Omental fat pad (tissue), 4 donors: ENCODE measurements around the gene APLNR. TPM values are rescaled to one million over a fixed set of nuclear protein-coding genes. Genes with fewer than 3 reads are reported as not detected.

ENCODE experiments used
- ATAC-seq: fragments of 150-250 bp; one replicate; pipeline ENCODE4 v1.9.1; 2016; ENCODE audit warnings: mild to moderate bottlenecking, moderate library complexity; ENCODE audit not compliant: low FRiP score
- DNase-seq: peaks from one replicate; pipeline ENCODE4 v3.0.0-alpha.2; 2019; ENCODE audit warnings: low spot score
- CTCF ChIP-seq, 3 donors: fragments of 450-650 bp; IDR thresholded peaks; one replicate each; pipeline ENCODE4 v1.5.1; 2016 to 2017; ENCODE audit warnings: antibody characterized with exemption in 3 of 3, mild to moderate bottlenecking in 3 of 3, moderate library complexity in 2 of 3
- total RNA-seq, 4 donors: library from RNA; depleted of rRNA; stranded (reverse); fragments of >200 nt; gene quantifications; one replicate each; pipeline ENCODE4 v1.1.0, GENCODE V29; 2016

The APLNR gene
- total RNA-seq, 4 donors from 2014 or later, result 1.3 to 11.2 (median 1.7) TPM

- no peak for DNase-seq
- ATAC-seq, result peak; percentile 35
- no peak for TF ChIP-seq CTCF (IDR thresholded peaks at IDR 0.05)
These were observed 17.9 kb downstream of the APLNR start for GRCh38 chr11:57219021-57219627.

- DNase-seq (no peak), ATAC-seq (no peak)
- TF ChIP-seq CTCF (IDR thresholded peaks at IDR 0.05), result no peak
These were observed 20.0 kb downstream of the APLNR start for GRCh38 chr11:57217053-57217452.

DNA sequence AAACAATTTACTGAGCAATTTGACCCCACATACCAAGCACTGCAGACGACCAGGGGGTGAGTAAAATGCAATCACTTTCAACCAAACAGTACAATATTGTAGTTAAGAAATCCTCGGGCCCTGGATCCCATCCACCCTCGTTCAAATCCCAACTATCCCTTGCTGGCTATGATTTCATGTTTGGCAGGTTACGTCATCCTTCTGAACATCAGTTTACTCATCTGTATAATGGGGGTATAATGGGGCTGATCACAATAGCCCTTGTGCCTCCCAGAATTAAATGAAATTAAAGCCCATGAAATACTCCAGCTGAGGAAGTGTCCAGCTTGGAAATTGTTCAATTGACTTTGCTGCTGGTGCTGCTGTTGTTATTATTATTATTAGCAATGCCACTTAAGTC is 20.6 kb downstream of the APLNR start:
- no peak for DNase-seq
- no peak for ATAC-seq
- no peak for TF ChIP-seq CTCF (IDR thresholded peaks at IDR 0.05)

DNA sequence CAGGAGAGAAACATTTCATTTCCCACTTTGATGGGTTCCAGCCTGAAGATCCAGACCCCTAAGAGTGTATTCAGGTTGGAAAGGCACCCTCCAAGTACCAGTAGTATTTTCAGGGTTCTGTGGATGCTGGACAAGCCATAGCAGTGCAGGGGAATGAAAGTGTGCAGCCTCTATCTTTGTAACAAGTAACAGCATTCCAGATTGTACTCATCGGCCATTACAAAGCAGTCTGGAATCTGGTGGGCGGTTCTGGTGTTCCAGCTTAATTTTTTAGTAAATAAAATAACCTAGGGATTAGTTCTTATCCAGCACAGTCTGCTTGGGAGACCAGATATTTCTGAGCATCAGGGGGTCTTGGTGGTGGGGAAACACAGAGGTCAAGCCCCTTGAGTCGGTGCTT is 22.6 kb downstream of the APLNR start:
- DNase-seq, result peak; percentile 38
- TF ChIP-seq CTCF (IDR thresholded peaks at IDR 0.05), result no peak
- ATAC-seq, result peak; percentile 79

GRCh38 chr11:57214098-57214417 is 23.0 kb downstream of the APLNR start:
- DNase-seq (no peak), ATAC-seq (peak; percentile 15)
- TF ChIP-seq CTCF (IDR thresholded peaks at IDR 0.05), result no peak

- ATAC-seq, result no peak
- DNase-seq, result no peak
- TF ChIP-seq CTCF (IDR thresholded peaks at IDR 0.05), result no peak
These were observed 23.5 kb downstream of the APLNR start for GRCh38 chr11:57213342-57214097.

DNA sequence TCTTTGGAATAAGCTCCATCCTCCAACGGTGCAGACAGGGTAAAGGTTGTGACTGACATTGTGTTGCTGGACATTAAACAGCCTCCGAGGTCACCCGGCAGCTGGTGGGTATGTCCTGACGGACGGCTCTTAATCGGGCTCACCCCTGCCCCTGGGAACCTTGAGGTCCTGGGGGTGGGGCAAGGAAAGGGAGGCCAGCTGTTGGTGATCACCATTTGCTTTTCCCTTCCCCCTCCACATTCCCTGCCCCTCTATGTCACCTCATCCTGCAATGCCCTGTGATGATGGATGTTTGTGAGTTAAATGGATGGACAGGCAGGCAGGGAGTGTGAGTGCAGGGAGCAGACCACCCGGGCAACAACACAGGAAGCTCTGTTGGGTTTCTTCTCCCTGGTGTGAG is 26.3 kb downstream of the APLNR start:
- TF ChIP-seq CTCF (IDR thresholded peaks at IDR 0.05), result no peak
- no peak for DNase-seq
- no peak for ATAC-seq
